Keratinocyte (primary cell): ENCODE data around the gene SMDT1.

ENCODE experiments used
- EZH2 ChIP-seq: IDR thresholded peaks from one replicate; pipeline ENCODE4 v1.6.1; 2012; ENCODE audit warnings: inconsistent platforms, mild to moderate bottlenecking, low read length, moderate library complexity
- TF ChIP-seq, protein P1 (sequence below), 3 experiments: IDR thresholded peaks in 1 of 3; conservative IDR thresholded peaks in 1 of 3; optimal IDR thresholded peaks in 1 of 3; 2 replicates in 2 of 3; 3 replicates in 1 of 3; pipeline versions ENCODE3 to v1.5.1; 2011; ENCODE audit warnings: low read length in 3 of 3, mild to moderate bottlenecking in 3 of 3, moderate library complexity in 2 of 3, control low read depth in 1 of 3, inconsistent platforms in 1 of 3; ENCODE audit not compliant: insufficient read depth in 2 of 3; ENCODE audit errors: extremely low read depth in 1 of 3

DNA sequence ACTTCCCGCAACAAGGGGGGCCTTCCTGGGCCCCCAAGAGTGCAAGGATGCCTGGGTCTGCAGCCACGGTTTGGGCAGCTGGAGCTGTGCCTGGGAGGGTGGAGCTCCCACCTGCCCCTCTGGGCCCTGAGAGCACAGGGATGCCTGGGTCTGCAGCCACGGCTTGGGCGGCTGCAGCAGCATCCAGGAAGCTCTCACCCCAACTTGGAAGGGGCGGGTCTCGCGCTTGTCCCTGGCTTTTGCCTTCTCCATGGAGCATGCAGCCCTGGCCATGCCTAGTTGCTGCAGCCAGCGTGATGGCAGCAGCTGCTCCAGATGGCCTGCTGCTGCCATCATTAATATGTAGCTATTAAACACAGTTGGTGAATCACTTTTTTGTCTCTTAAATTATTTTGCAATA lies 44.2 kb upstream of the SMDT1 start:
- TF ChIP-seq, protein P1, sequence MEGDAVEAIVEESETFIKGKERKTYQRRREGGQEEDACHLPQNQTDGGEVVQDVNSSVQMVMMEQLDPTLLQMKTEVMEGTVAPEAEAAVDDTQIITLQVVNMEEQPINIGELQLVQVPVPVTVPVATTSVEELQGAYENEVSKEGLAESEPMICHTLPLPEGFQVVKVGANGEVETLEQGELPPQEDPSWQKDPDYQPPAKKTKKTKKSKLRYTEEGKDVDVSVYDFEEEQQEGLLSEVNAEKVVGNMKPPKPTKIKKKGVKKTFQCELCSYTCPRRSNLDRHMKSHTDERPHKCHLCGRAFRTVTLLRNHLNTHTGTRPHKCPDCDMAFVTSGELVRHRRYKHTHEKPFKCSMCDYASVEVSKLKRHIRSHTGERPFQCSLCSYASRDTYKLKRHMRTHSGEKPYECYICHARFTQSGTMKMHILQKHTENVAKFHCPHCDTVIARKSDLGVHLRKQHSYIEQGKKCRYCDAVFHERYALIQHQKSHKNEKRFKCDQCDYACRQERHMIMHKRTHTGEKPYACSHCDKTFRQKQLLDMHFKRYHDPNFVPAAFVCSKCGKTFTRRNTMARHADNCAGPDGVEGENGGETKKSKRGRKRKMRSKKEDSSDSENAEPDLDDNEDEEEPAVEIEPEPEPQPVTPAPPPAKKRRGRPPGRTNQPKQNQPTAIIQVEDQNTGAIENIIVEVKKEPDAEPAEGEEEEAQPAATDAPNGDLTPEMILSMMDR (optimal IDR thresholded peaks at IDR 0.05 in 1 of 3, IDR thresholded peaks at IDR 0.05 in 1 of 3, conservative IDR thresholded peaks at IDR 0.05 in 1 of 3; ENCODE audit: extremely low read depth in 1 of 3, insufficient read depth in 2 of 3, low read length in 3 of 3) = no peak
- no peak for TF ChIP-seq EZH2
